Right kidney (tissue), 9 donors: ENCODE results near the gene OR5B3.
"Not testable (repeated sequence)": the region's sequence is repeated elsewhere in the genome, so short reads cannot be mapped to it uniquely, and the experiment has no call there.

ENCODE experiments used
- DNase-seq: peaks from one replicate; pipeline ENCODE4 v3.0.0-alpha.2; 2016
- long read RNA-seq, 8 donors: transcript quantifications; one replicate each; lab custom pipeline, GENCODE V29; 2026

OR5B3 gene
- long read RNA-seq, donor 1 = 0 reads
- long read RNA-seq, donor 2 = 0 reads
- long read RNA-seq, donor 3 = 0 reads
- long read RNA-seq, donor 4 = 0 reads
- long read RNA-seq, donor 5 = 0 reads
- long read RNA-seq, donor 6 = 0 reads
- long read RNA-seq, donor 7 = 0 reads
- long read RNA-seq, donor 8 = 0 reads

- DNase-seq = no peak
These were observed at the start of gene OR5B3 for GRCh38 chr11:58406774-58407173. Gene OR5B3 (minus strand): TSS chr11:58406874. CDS start chr11:58403409, 3,465 bp downstream.

GRCh38 chr11:58451585-58451984 is 44.9 kb upstream of the OR5B3 start:
- no peak for DNase-seq

- no peak for DNase-seq
These were observed 39.6 kb upstream of the OR5B3 start for GRCh38 chr11:58446294-58446693.

- DNase-seq = no peak
These were observed 37.6 kb upstream of the OR5B3 start for GRCh38 chr11:58444300-58444699.

GRCh38 chr11:58442136-58442535 is 35.5 kb upstream of the OR5B3 start, which contains the start of gene OR5B12:
Gene OR5B12 (minus strand): TSS chr11:58442236. CDS start chr11:58440151, 2,085 bp downstream.
- DNase-seq = no peak

- no peak for DNase-seq
These were observed 31.8 kb upstream of the OR5B3 start for GRCh38 chr11:58438486-58438885.

- DNase-seq = no peak
These were observed 27.5 kb upstream of the OR5B3 start for GRCh38 chr11:58434217-58434616.

- no peak for DNase-seq
These were observed 27.0 kb upstream of the OR5B3 start for GRCh38 chr11:58433638-58434203.

- DNase-seq = no peak
These were observed 22.6 kb upstream of the OR5B3 start for GRCh38 chr11:58429273-58429672.

- no peak for DNase-seq
These were observed 21.3 kb upstream of the OR5B3 start, which contains the start of gene OR5B2 for GRCh38 chr11:58428021-58428420. Gene OR5B2 (minus strand): TSS chr11:58428121. CDS start chr11:58423261, 4,860 bp downstream.

- DNase-seq = not testable (repeated sequence)
These were observed 7.1 kb downstream of the OR5B3 start for GRCh38 chr11:58399622-58400021.

- no peak for DNase-seq
These were observed 11.1 kb downstream of the OR5B3 start for GRCh38 chr11:58395581-58395980.

- DNase-seq = no peak
These were observed 12.5 kb downstream of the OR5B3 start for GRCh38 chr11:58394195-58394594.

GRCh38 chr11:58392746-58393145 is 13.9 kb downstream of the OR5B3 start:
- DNase-seq = no peak

- no peak for DNase-seq
These were observed 14.8 kb downstream of the OR5B3 start for GRCh38 chr11:58391879-58392278.

GRCh38 chr11:58390551-58391063 is 16.1 kb downstream of the OR5B3 start:
- DNase-seq = no peak

GRCh38 chr11:58358969-58359368 is 47.7 kb downstream of the OR5B3 start, which contains the start of gene OR5B17:
Gene OR5B17 (minus strand): TSS chr11:58359069. CDS start chr11:58359069, 0 bp downstream.
- no peak for DNase-seq

GRCh38 chr11:58354727-58355126 is 51.9 kb downstream of the OR5B3 start:
- no peak for DNase-seq
